Adrenal gland (tissue), 12 donors: ENCODE results near the gene CDH5. TPM values are rescaled to one million over a fixed set of nuclear protein-coding genes. Genes with fewer than 3 reads are reported as not detected.

ENCODE experiments used
- DNase-seq, 7 donors: peaks; one replicate each; pipeline ENCODE4 v3.0.0-alpha.2; 2019 to 2020
- H3K27ac ChIP-seq, 5 donors: fragments of 200-600 bp; sonication (generic) in 4 of 5; 1 replicate in 3 of 5; 2 replicates in 2 of 5; pipeline versions ENCODE4 v1.5.1 to v1.8.0; 2016 to 2020; ENCODE audit warnings: mild to moderate bottlenecking in 1 of 5
- H3K27me3 ChIP-seq: fragments of 200-600 bp; 2 replicates; pipeline ENCODE4 v1.8.0; 2021
- H3K36me3 ChIP-seq, 2 donors: fragments of 200-600 bp; replicated peaks in 1 of 2; 1 replicate in 1 of 2; 2 replicates in 1 of 2; pipeline versions ENCODE4 v1.5.1 to v1.8.0; 2018 to 2022
- H3K4me1 ChIP-seq, 2 donors: fragments of 200-600 bp; replicated peaks in 1 of 2; 1 replicate in 1 of 2; 2 replicates in 1 of 2; pipeline versions ENCODE4 v1.5.1 to v1.8.0; 2018 to 2021
- H3K4me3 ChIP-seq, 4 donors: fragments of 200-600 bp; sonication (generic) in 3 of 4; one replicate each; pipeline ENCODE4 v1.5.1; 2016 to 2018
- H3K9me3 ChIP-seq, 3 donors: fragments of 200-600 bp; sonication (generic) in 1 of 3; replicated peaks in 1 of 3; 1 replicate in 2 of 3; 2 replicates in 1 of 3; pipeline versions ENCODE4 v1.5.1 to v1.8.0; 2016 to 2021
- POLR2A ChIP-seq, 2 donors: fragments of 450-650 bp; IDR thresholded peaks; one replicate each; pipeline ENCODE4 v1.6.1; 2017; ENCODE audit warnings: antibody characterized with exemption in 2 of 2, mild to moderate bottlenecking in 2 of 2, moderate library complexity in 1 of 2
- WGBS, 4 donors: extraction: QIAGEN DNeasy Blood & Tissue Kit in 2 of 4; methylation state at CpG; one replicate each; pipeline versions ENCODE4 v1.1.5 to v1.1.7; 2013 to 2017; 5-methylcytosine and 5-hydroxymethylcytosine counted together
- intact Hi-C, 2 donors: fragments of 100-400 bp; cut with DNase I; formaldehyde crosslinking; loops; one replicate each; pipeline versions ENCODE4 v1.14.1 to v1.15.0; 2022 to 2023
- polyA plus RNA-seq, 3 donors: library from polyadenylated mRNA; stranded (reverse); fragments of 200-250 nt in 2 of 3; fragments of 350-450 nt in 1 of 3; fragmentation: Illumina TruSeq in 1 of 3; extraction: RNeasy Lipid Tissue Mini Kit (QIAGEN cat#74804) in 1 of 3; gene quantifications; one replicate each; pipeline ENCODE4 v1.2.3, GENCODE V29; 2013 to 2014
- total RNA-seq, 9 donors: library from RNA; depleted of rRNA in 4 of 9; stranded (reverse); fragments of >200 nt in 4 of 9; fragments of 120-200 nt in 1 of 9; fragmentation: NEBNext Ultra II Directional in 1 of 9; extraction: Animal tissue kit (Norgen Biotek cat#: 25700) in 1 of 9; gene quantifications; one replicate each; pipeline versions ENCODE4 v1.1.0 to v1.2.4, GENCODE V29; 2013 to 2023
- TF ChIP-seq, protein P1 (sequence below), 6 experiments: fragments of 450-650 bp in 4 of 6; fragments of 200-600 bp in 2 of 6; sonication (generic) in 1 of 6; IDR thresholded peaks; 1 replicate in 5 of 6; 2 replicates in 1 of 6; pipeline versions ENCODE4 v1.5.1 to v1.8.0; 2016 to 2021; ENCODE audit warnings: antibody characterized with exemption in 6 of 6, mild to moderate bottlenecking in 2 of 6, moderate library complexity in 1 of 6
- donor health status: healthy with polysubstance abuse.
- donor health status: Bipolar disorder and iron deficiency.
- donor health status: DM: yes; HTN: yes; CAD: no.
- donor health status: DM: no; HTN: no; CAD: no.
- donor health status: DM: no; HTN: no; CAD: no.
- donor health status: DM: yes; HTN: yes; CAD: no.

The CDH5 gene
- total and polyA plus RNA-seq, 12 donors: 13.8 to 50.9 (median 28.4) TPM

DNA sequence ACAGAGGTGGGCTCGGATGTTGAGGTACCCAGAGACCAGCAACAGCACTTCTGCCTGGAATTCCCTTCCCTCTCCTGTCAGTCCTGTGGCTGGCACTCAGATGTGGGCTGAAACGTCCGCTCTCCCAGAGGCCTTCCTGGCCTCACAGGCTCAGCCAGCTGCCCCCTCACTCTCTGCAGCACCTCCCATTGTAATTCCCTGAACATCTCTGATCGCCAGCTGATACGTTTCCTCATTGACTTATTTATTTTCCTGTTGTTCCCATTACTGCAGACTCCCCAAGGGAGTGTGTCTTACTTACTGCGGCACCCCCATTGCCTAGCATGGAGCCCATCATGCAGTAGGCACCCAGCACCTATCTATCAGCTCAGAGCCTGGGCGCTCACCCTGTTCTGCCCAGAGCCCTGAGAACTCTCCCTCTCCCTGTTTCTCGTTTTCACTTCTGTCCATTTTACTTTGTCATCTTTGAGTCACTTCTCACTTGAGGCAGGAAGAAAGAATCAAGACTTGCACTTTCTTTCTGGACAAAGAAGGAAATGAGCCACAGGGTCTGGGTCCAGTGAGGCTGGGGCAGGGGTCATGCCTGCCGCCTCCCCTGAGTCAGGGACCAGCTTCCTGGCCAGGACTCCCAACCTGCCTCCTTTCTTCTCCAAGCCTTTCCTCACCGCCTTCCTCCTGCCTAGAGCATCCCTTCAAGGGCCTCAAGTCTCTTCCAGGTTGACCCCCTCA is 10.2 kb downstream of the CDH5 start:
- Histone ChIP-seq H3K4me1 (no peaks in the 10 kb centered on the region), H3K27me3 (no peaks in the 10 kb centered on the region), H3K4me3 (no peak overlapping the region), H3K36me3 (no peaks in the 10 kb centered on the region), H3K9me3 (no peaks in the 10 kb centered on the region), H3K27ac (peak overlapping the region in 1 of 5 donors; percentile 29)
- 73 to 77% (median 76%) methylated on average over 9 to 10 of the region's 10 CpGs for WGBS, 4 donors
- intact Hi-C loops: no loop called here
- TF ChIP-seq, protein P1, sequence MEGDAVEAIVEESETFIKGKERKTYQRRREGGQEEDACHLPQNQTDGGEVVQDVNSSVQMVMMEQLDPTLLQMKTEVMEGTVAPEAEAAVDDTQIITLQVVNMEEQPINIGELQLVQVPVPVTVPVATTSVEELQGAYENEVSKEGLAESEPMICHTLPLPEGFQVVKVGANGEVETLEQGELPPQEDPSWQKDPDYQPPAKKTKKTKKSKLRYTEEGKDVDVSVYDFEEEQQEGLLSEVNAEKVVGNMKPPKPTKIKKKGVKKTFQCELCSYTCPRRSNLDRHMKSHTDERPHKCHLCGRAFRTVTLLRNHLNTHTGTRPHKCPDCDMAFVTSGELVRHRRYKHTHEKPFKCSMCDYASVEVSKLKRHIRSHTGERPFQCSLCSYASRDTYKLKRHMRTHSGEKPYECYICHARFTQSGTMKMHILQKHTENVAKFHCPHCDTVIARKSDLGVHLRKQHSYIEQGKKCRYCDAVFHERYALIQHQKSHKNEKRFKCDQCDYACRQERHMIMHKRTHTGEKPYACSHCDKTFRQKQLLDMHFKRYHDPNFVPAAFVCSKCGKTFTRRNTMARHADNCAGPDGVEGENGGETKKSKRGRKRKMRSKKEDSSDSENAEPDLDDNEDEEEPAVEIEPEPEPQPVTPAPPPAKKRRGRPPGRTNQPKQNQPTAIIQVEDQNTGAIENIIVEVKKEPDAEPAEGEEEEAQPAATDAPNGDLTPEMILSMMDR (IDR thresholded peaks at IDR 0.05): no peak
- TF ChIP-seq POLR2A (IDR thresholded peaks at IDR 0.05): no peak
- DNase-seq: no peak

DNA sequence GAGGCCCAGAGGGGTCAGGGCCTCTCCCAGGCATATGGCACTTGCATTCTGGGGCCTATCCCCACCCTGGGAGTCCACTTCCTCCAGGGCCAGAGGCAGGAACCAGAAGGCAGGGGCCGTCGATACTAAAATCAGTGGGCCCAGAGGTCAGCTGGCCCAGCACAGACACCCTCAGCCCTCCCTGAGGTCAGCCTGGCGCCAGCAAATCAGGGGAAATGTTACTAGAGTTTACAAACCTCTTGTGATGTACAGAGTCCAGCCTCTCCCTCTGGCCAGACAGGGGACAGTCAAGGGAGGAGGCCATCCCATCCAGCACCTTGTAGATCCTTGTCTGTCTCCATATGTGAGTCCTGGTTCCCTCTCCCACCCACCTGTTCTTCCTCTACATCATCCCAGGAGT is 10.8 kb downstream of the CDH5 start:
- no peak for TF ChIP-seq POLR2A (IDR thresholded peaks at IDR 0.05)
- TF ChIP-seq, protein P1 (IDR thresholded peaks at IDR 0.05): no peak
- H3K4me1 ChIP-seq: peaks cover 5% of the 10 kb centered on the region in 2 donors
- H3K9me3 ChIP-seq: no peaks in the 10 kb centered on the region
- no peak for DNase-seq
- 73 to 93% (median 79%) methylated on average over 1 to 3 of the region's 3 CpGs for WGBS, 4 donors
- no peaks in the 10 kb centered on the region for H3K36me3 ChIP-seq
- H3K27me3 ChIP-seq: no peaks in the 10 kb centered on the region
- peak overlapping the region in 1 of 5 donors; percentile 4 for H3K27ac ChIP-seq
- intact Hi-C loops: no loop called here
- no peak overlapping the region for H3K4me3 ChIP-seq

DNA sequence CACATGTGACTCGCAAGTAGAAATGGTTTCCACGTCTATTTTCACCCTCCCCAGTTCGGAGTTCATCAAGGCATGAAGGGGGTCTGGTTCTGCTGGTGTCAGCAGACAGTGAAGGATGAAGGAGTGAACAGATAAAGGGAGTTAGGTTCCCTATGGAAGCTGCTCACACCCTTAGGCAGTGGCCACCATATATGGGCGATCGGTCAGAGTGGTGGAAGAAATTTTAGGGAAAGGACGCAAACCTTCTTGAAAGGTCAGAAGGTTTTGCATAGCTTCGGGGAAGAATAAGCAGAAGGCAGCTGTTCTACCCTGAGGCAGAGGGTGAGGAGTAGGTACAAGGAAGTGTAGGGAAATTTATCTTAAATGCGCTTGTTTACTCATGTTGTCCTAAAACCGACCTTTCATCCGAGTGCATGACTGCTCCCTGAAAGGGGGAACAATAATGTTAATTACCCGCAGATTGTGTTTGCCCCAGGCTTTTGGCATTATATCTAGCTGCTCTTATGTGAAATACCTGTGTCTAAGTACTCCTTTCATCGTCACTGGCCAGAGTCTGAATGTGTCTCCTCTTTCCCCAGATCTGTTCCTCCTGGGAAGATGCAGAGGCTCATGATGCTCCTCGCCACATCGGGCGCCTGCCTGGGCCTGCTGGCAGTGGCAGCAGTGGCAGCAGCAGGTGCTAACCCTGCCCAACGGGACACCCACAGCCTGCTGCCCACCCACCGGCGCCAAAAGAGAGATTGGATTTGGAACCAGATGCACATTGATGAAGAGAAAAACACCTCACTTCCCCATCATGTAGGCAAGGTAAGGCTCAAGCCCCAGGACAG is 12.5 kb downstream of the CDH5 start:
- peaks cover 9 to 10% of the 10 kb centered on the region in 2 donors for H3K4me1 ChIP-seq
- H3K9me3 ChIP-seq: no peaks in the 10 kb centered on the region
- DNase-seq: no peak
- WGBS, 4 donors: 78 to 82% (median 79%) methylated on average over 15 to 18 of the region's 18 CpGs
- no peak overlapping the region for H3K4me3 ChIP-seq
- TF ChIP-seq POLR2A (IDR thresholded peaks at IDR 0.05): no peak
- TF ChIP-seq, protein P1 (IDR thresholded peaks at IDR 0.05): no peak
- intact Hi-C loops: no loop called here
- H3K27me3 ChIP-seq: no peaks in the 10 kb centered on the region
- H3K36me3 ChIP-seq: no peaks in the 10 kb centered on the region
- no peak overlapping the region for H3K27ac ChIP-seq

DNA sequence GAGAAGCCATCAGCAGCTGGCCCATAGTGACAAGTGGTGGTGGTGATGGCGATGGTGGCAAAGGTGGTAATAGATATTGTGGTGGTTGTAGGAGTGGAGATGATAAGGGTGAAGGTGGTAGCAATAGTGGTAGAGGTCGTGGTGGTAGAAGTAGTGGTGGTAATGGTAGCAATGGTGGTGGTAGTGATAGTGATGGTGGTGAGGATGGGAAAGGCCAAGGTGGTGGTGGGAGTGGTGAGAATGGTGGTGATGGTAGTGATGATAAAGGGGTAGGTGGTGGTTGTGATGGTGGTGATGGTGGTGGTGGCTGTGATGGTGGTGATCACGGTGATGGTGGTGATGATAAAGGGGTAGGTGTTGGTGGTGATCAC is 13.1 kb downstream of the CDH5 start:
- Histone ChIP-seq H3K9me3 (no peaks in the 10 kb centered on the region), H3K4me3 (no peak overlapping the region), H3K36me3 (no peaks in the 10 kb centered on the region), H3K4me1 (peaks cover 9 to 10% of the 10 kb centered on the region in 2 donors), H3K27me3 (no peaks in the 10 kb centered on the region), H3K27ac (no peak overlapping the region)
- 92 to 97% (median 93%) methylated on average over 3 of the region's 3 CpGs for WGBS, 4 donors
- DNase-seq: no peak
- TF ChIP-seq POLR2A (IDR thresholded peaks at IDR 0.05): no peak
- TF ChIP-seq, protein P1 (IDR thresholded peaks at IDR 0.05): no peak
- intact Hi-C loops: no loop called here
